GM12892 (cell line): ENCODE results near the gene FAM89B.

ENCODE experiments used
- POLR2A ChIP-seq: IDR thresholded peaks from 2 replicates; pipeline ENCODE4 v1.6.1; 2011; ENCODE audit warnings: low read depth, low read length, control low read depth
- TAF1 ChIP-seq: IDR thresholded peaks from 2 replicates; pipeline ENCODE4 v1.6.1; 2011; ENCODE audit warnings: low read depth, mild to moderate bottlenecking, control low read depth, low read length, borderline replicate concordance

- TF ChIP-seq TAF1 (no peak), POLR2A (no peak)
Measured at GRCh38 chr11:65547446-65548125, 24.8 kb upstream of the FAM89B start.
